ENCODE measurements around the gene NHLRC4. TPM values are rescaled to one million over a fixed set of nuclear protein-coding genes. Genes with fewer than 3 reads are reported as not detected.

The NHLRC4 gene
- total RNA-seq, 3 donors from 2014 or later = 0.26 to 0.82 (median 0.36) TPM

DNA sequence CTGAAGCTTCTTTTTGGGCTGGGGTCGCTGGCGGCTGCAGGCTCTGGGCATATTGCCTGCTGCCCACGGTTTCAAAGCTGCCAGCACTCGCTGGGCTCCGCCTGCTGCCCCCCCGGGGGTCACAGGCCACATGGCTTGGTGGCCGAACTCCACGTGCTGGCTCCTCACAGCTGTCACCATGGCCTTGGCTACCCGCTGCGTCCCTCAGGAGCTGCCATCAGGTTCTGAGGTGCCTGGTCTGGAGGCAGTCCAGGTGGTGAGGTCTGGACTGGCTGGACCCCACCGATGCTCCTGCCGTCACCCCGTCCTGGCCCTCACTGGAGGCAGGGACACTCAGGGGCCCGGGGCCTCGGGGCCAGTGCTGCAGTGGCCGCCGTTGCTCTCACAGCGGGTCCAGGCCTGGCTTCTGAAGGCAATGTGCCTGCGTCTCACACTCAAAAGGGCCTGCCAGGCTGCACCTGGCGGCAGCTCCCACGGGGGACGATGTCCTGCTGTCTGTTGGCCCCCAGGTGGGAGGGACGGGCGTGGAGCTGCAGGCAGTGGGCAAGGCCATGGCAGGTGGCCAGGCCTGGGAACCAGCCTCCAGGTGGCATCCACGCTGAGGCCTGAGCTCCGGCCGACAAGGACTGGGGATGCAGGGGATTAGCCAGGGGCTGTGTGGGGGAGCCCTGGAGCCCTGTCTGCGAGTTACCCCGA, 26.0 kb upstream of the NHLRC4 start:
- intact Hi-C loops (cut with DNase I, micrococcal nuclease) = no loop called here
- ATAC-seq = no peak
- H3K9me3 ChIP-seq = no peaks in the 10 kb centered on the region
- H3K4me1 ChIP-seq (ENCODE audit: low read depth) = peaks cover 2% of the 10 kb centered on the region
- H3K36me3 ChIP-seq (ENCODE audit: low read depth) = no peaks in the 10 kb centered on the region
- DNase-seq = no peak
- TF ChIP-seq, protein P1, sequence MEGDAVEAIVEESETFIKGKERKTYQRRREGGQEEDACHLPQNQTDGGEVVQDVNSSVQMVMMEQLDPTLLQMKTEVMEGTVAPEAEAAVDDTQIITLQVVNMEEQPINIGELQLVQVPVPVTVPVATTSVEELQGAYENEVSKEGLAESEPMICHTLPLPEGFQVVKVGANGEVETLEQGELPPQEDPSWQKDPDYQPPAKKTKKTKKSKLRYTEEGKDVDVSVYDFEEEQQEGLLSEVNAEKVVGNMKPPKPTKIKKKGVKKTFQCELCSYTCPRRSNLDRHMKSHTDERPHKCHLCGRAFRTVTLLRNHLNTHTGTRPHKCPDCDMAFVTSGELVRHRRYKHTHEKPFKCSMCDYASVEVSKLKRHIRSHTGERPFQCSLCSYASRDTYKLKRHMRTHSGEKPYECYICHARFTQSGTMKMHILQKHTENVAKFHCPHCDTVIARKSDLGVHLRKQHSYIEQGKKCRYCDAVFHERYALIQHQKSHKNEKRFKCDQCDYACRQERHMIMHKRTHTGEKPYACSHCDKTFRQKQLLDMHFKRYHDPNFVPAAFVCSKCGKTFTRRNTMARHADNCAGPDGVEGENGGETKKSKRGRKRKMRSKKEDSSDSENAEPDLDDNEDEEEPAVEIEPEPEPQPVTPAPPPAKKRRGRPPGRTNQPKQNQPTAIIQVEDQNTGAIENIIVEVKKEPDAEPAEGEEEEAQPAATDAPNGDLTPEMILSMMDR (IDR thresholded peaks at IDR 0.05) = no peak
- no peak overlapping the region for H3K4me3 ChIP-seq

DNA sequence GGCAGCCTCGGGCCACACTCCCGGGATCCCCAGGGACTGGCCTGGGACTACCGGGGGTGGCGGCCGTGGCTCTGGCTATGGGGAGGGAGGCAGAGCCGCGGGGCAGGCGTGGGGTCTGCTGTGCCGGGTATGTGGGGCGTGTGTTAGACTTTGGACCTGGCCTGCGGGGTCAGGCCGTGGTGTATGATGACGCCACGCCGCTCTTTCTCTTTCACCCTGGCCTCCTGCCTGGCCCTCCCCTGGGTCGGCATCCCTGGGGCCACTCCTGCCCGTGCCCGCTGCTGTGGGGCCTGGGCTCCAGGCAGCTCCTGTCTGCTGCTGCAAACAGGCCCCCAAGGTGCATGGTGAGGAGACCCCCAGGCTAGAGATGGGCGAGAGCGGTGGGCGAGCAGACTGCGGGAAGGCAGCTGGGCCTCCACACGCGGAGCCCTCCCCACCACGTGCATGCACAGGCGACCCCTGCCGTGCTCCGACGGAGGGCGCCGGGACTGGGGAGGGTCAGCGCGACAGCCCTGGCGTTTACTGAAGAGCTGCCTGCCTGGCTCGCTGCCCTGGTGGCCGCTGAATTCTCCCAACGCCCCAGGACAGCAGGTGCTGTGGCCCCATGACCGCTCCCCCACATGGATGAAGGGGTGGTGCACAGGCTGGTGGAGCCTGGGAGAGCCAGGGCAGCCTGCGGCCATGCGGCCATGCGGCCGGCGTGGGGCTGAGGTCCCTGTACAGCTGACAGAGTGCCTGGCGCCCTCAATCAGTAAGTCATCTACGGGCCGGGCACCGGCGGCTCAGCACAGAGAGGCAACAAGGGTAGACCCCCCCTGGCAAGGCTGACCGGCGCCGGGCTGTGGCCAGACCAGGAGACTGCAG, 23.3 kb upstream of the NHLRC4 start:
- Histone ChIP-seq H3K4me3 (no peak overlapping the region), H3K9me3 (no peaks in the 10 kb centered on the region), H3K4me1 (ENCODE audit: low read depth) (no peaks in the 10 kb centered on the region), H3K36me3 (ENCODE audit: low read depth) (no peaks in the 10 kb centered on the region)
- DNase-seq = no peak
- TF ChIP-seq, protein P1 (IDR thresholded peaks at IDR 0.05) = no peak
- intact Hi-C loops (cut with DNase I, micrococcal nuclease) = no loop called here
- no peak for ATAC-seq

GRCh38 chr16:544517-544916, 22.3 kb upstream of the NHLRC4 start:
- intact Hi-C loops (cut with DNase I, micrococcal nuclease) = no loop called here
- no peaks in the 10 kb centered on the region for H3K9me3 ChIP-seq
- no peak for ATAC-seq
- no peak overlapping the region for H3K4me3 ChIP-seq
- H3K4me1 ChIP-seq (ENCODE audit: low read depth) = no peaks in the 10 kb centered on the region
- TF ChIP-seq, protein P1 (IDR thresholded peaks at IDR 0.05) = no peak
- H3K36me3 ChIP-seq (ENCODE audit: low read depth) = no peaks in the 10 kb centered on the region
- DNase-seq = no peak

GRCh38 chr16:546909-547770, 19.7 kb upstream of the NHLRC4 start:
- intact Hi-C loops (cut with DNase I, micrococcal nuclease) = no loop called here
- Histone ChIP-seq H3K36me3 (ENCODE audit: low read depth) (no peaks in the 10 kb centered on the region), H3K4me3 (no peak overlapping the region), H3K9me3 (no peaks in the 10 kb centered on the region), H3K4me1 (ENCODE audit: low read depth) (no peaks in the 10 kb centered on the region)
- peak; percentile 86 to 90 (median 88) for DNase-seq
- TF ChIP-seq, protein P1 (IDR thresholded peaks at IDR 0.05) = peak; percentile 36
- peak; percentile 91 for ATAC-seq

- no peaks in the 10 kb centered on the region for H3K4me1 ChIP-seq (ENCODE audit: low read depth)
Measured at GRCh38 chr16:548586-548985, 18.2 kb upstream of the NHLRC4 start.

More at GRCh38 chr16:548586-548985, 18.2 kb upstream of the NHLRC4 start:
- H3K4me3 ChIP-seq = no peak overlapping the region
- no peaks in the 10 kb centered on the region for H3K36me3 ChIP-seq (ENCODE audit: low read depth)
- no peaks in the 10 kb centered on the region for H3K9me3 ChIP-seq
- TF ChIP-seq, protein P1 (IDR thresholded peaks at IDR 0.05) = no peak
- intact Hi-C loops (cut with DNase I, micrococcal nuclease) = no loop called here
- ATAC-seq (no peak), DNase-seq (no peak)
